ENCODE data around the gene APMAP. TPM values are rescaled to one million over a fixed set of nuclear protein-coding genes. Genes with fewer than 3 reads are reported as not detected.

APMAP gene
- total and polyA plus RNA-seq, 9 of the 15 experiments (the other 6 are each of a cell fraction or from before 2014, with no cell fraction given), result 6.7 to 18.2 (median 14.4) TPM

- Histone ChIP-seq H3K79me2 (ENCODE audit: control insufficient read depth, insufficient read depth, low read length) (no peaks in the 10 kb centered on the region), H3K36me3 (ENCODE audit: control insufficient read depth, insufficient read depth, low read length) (no peaks in the 10 kb centered on the region), H3K27me3 (ENCODE audit: control insufficient read depth in 2 of 2, insufficient read depth in 2 of 2, low read length in 2 of 2) (no peaks in the 10 kb centered on the region; a peak in 1 of 5 replicates), H3K9me1 (ENCODE audit: control insufficient read depth, insufficient read depth, low read length) (no peaks in the 10 kb centered on the region), H3K4me2 (ENCODE audit: insufficient read depth, low read length) (no peak within 1 kb of the TSS), H3K4me3 (no peak within 1 kb of the TSS), H3K9ac (ENCODE audit: insufficient read depth in 1 of 2, low read depth in 2 of 2, low read length in 2 of 2) (no peak within 1 kb of the TSS), H3K4me1 (replicated peaks in 1 of 2; ENCODE audit: control insufficient read depth in 2 of 2, insufficient read depth in 2 of 2, low read length in 2 of 2) (peaks cover 0 to 12% of the 10 kb centered on the region in 2 experiments; a peak in 3 of 5 replicates), H3K27ac (ENCODE audit: extremely low read depth, low read depth, low read length) (no peak within 1 kb of the TSS), H4K20me1 (replicated peaks; ENCODE audit: control insufficient read depth, insufficient read depth, low read length) (no peaks in the 10 kb centered on the region), H2AFZ (ENCODE audit: low read depth, low read length) (no peak within 1 kb of the TSS), H3K9me3 (replicated peaks; ENCODE audit: control insufficient read depth, insufficient read depth, low read depth, low read length) (no peaks in the 10 kb centered on the region)
- DNase-seq (ENCODE audit: extremely low read depth in 1 of 4, low spot score in 3 of 4) (no peak), FAIRE-seq (no peak), ATAC-seq (no peak; the same call in 2 of the 3 replicates)
- TF ChIP-seq ETS2 (tag; IDR thresholded peaks at IDR 0.05; ENCODE audit: borderline replicate concordance, poor library complexity, severe bottlenecking), result no peak
- no peak for TF ChIP-seq TOE1 (IDR thresholded peaks at IDR 0.05; ENCODE audit: borderline replicate concordance)
- TF ChIP-seq TOE1 (CRISPR knock-in tag; IDR thresholded peaks at IDR 0.05; ENCODE audit: borderline replicate concordance, low read depth), result no peak
- peak; percentile 62; the same call in 1 of the 2 replicates for TF ChIP-seq ATF4 (CRISPR knock-in tag; IDR thresholded peaks at IDR 0.05)
- no peak for TF ChIP-seq GATAD2B (IDR thresholded peaks at IDR 0.05; ENCODE audit: borderline replicate concordance)
- no peak for TF ChIP-seq ZNF583 (CRISPR knock-in tag; IDR thresholded peaks at IDR 0.05)
- no peak for TF ChIP-seq GABPB2 (CRISPR knock-in tag; conservative IDR thresholded peaks at IDR 0.05)
- no peak for TF ChIP-seq CEBPG (CRISPR knock-in tag; IDR thresholded peaks at IDR 0.05)
- peak; percentile 50 to 72; a peak in 3 of 4 replicates for TF ChIP-seq CEBPG (tag; conservative IDR thresholded peaks at IDR 0.05 in 1 of 2, IDR thresholded peaks at IDR 0.05 in 1 of 2)
- TF ChIP-seq VEZF1 (CRISPR knock-in tag; IDR thresholded peaks at IDR 0.05), result peak; percentile 41; the same call in 1 of the 2 replicates
- no peak for TF ChIP-seq HMBOX1 (IDR thresholded peaks at IDR 0.05)
- no peak for TF ChIP-seq HOXB6 (CRISPR knock-in tag; IDR thresholded peaks at IDR 0.05; ENCODE audit: borderline replicate concordance)
- TF ChIP-seq PATZ1 (CRISPR knock-in tag; IDR thresholded peaks at IDR 0.05; ENCODE audit: borderline replicate concordance), result no peak
- in situ Hi-C loops (cut with MboI) (no loop called here), intact Hi-C loops (cut with micrococcal nuclease) (no loop called here)
- no TSS peak for BruUV-seq (replicated peaks)
- 9% methylated on average over 11 of the region's 20 CpGs for WGBS (ENCODE audit: insufficient coverage, low coverage, missing lambda C conversion rate)
- CTCF ChIA-PET (ENCODE audit: low intra/inter-chr PET ratio), result no interaction called here
- POLR2A ChIA-PET, result interaction anchor here (0.6 to 1.6 kb wide), 2 partner anchors 9 to 12 kb away, joined by 3 to 5 read pairs; no protein-coding TSS in a partner anchor
Measured at GRCh38 chr20:24948939-24949679, 43.4 kb downstream of the APMAP start, which contains the start of gene CST7. CST7 (plus strand) TSS chr20:24949269; CDS start chr20:24949506, 237 bp downstream.

All from K562 (cell line).